Natural killer cell (primary cell): ENCODE results near the gene MGLL. TPM values are rescaled to one million over a fixed set of nuclear protein-coding genes. Genes with fewer than 3 reads are reported as not detected.

ENCODE experiments used
- ATAC-seq, 3 donors: fragments of 150-1000 bp in 2 of 3; fragments of 200-7000 bp in 1 of 3; cut with Tn5 transposase; 1 replicate in 1 of 3; 2 replicates in 2 of 3; pipeline ENCODE4 v1.10.0; 2021; ENCODE audit warnings: mild to moderate bottlenecking in 2 of 3, moderate library complexity in 2 of 3
- DNase-seq, 2 donors: peaks; one replicate each; pipeline versions ENCODE4 v3.0.0 to v3.0.0-alpha.2; 2013 to 2021; ENCODE audit warnings: mixed read lengths in 1 of 2
- H3K27ac ChIP-seq: one replicate; pipeline ENCODE4 v1.5.1; 2013; ENCODE audit warnings: mild to moderate bottlenecking, low read length
- H3K27me3 ChIP-seq: one replicate; pipeline ENCODE4 v1.6.1; 2013; ENCODE audit warnings: low read length; ENCODE audit not compliant: control insufficient read depth, insufficient read depth
- H3K36me3 ChIP-seq: one replicate; pipeline ENCODE4 v1.6.1; 2013; ENCODE audit warnings: low read length; ENCODE audit not compliant: control insufficient read depth, insufficient read depth
- H3K4me1 ChIP-seq: one replicate; pipeline ENCODE4 v1.6.1; 2013; ENCODE audit warnings: low read length; ENCODE audit not compliant: control insufficient read depth, insufficient read depth
- H3K4me3 ChIP-seq: one replicate; pipeline ENCODE4 v1.5.1; 2013; ENCODE audit warnings: low read length
- H3K9me3 ChIP-seq: one replicate; pipeline ENCODE4 v1.6.1; 2013; ENCODE audit warnings: low read length; ENCODE audit not compliant: control insufficient read depth, insufficient read depth
- H3K27ac Mint-ChIP-seq, 2 donors: one replicate each; pipeline ENCODE4 v1.8.0; 2022; ENCODE audit warnings: mild to moderate bottlenecking in 2 of 2, mixed read lengths in 2 of 2, moderate library complexity in 1 of 2
- H3K27me3 Mint-ChIP-seq, 2 donors: one replicate each; pipeline ENCODE4 v1.8.0; 2022; ENCODE audit warnings: low read depth in 2 of 2, mixed read lengths in 2 of 2
- H3K36me3 Mint-ChIP-seq: one replicate; pipeline ENCODE4 v1.8.0; 2022; ENCODE audit warnings: mixed read lengths
- H3K4me1 Mint-ChIP-seq, 2 donors: one replicate each; pipeline ENCODE4 v1.8.0; 2022; ENCODE audit warnings: mixed read lengths in 2 of 2
- H3K4me3 Mint-ChIP-seq: one replicate; pipeline ENCODE4 v1.8.0; 2022; ENCODE audit warnings: mild to moderate bottlenecking, moderate library complexity, mixed read lengths
- H3K9me3 Mint-ChIP-seq, 2 donors: one replicate each; pipeline ENCODE4 v1.8.0; 2022; ENCODE audit warnings: mixed read lengths in 2 of 2
- CTCF ChIP-seq: fragments of 200-600 bp; IDR thresholded peaks from one replicate; pipeline ENCODE4 v1.8.0; 2022; ENCODE audit warnings: antibody characterized with exemption
- WGBS: methylation state at CpG from one replicate; pipeline ENCODE4 v1.1.7; 2013; ENCODE audit warnings: missing lambda C conversion rate; ENCODE audit not compliant: insufficient coverage; 5-methylcytosine and 5-hydroxymethylcytosine counted together
- intact Hi-C: fragments of 100-400 bp; cut with micrococcal nuclease; formaldehyde crosslinking; loops from one replicate; pipeline ENCODE4 v1.14.2; 2022
- total RNA-seq, 4 donors: library from RNA; stranded (reverse); fragments of 120-200 nt in 1 of 4; gene quantifications; one replicate each; pipeline versions ENCODE4 v1.2.3 to v1.2.4, GENCODE V29; 2013 to 2022

Gene MGLL
- total RNA-seq, 3 donors from 2014 or later (not counting 1 experiment from before 2014, with no cell fraction given): 2.7 to 4.6 (median 3.0) TPM

GRCh38 chr3:127777332-127777731, 45.0 kb downstream of the MGLL start:
- Histone ChIP-seq H3K4me3 (no peak overlapping the region), H3K36me3 (no peaks in the 10 kb centered on the region), H3K4me1 (peaks cover 9% of the 10 kb centered on the region), H3K9me3 (no peaks in the 10 kb centered on the region), H3K27me3 (no peaks in the 10 kb centered on the region), H3K27ac (no peak overlapping the region)
- TF ChIP-seq CTCF: no peak
- Mint-ChIP-seq H3K9me3 (peaks cover 0 to 2% of the 10 kb centered on the region in 2 donors), H3K27ac (no peak overlapping the region), H3K27me3 (no peaks in the 10 kb centered on the region), H3K4me1 (peaks cover 0 to 6% of the 10 kb centered on the region in 2 donors), H3K4me3 (no peak overlapping the region), H3K36me3 (no peaks in the 10 kb centered on the region)
- ATAC-seq: no peak
- intact Hi-C loops: no loop called here
- 90% methylated on average over 1 of the region's 1 CpG for WGBS
- no peak for DNase-seq

- no peak for TF ChIP-seq CTCF
- Mint-ChIP-seq H3K4me3 (no peak overlapping the region), H3K27ac (no peak overlapping the region), H3K9me3 (peaks cover 0 to 2% of the 10 kb centered on the region in 2 donors), H3K4me1 (peaks cover 0 to 6% of the 10 kb centered on the region in 2 donors), H3K36me3 (no peaks in the 10 kb centered on the region), H3K27me3 (no peaks in the 10 kb centered on the region)
- H3K4me1 ChIP-seq: peaks cover 9% of the 10 kb centered on the region
- no peak overlapping the region for H3K4me3 ChIP-seq
- intact Hi-C loops: no loop called here
- no peaks in the 10 kb centered on the region for H3K36me3 ChIP-seq
- no peak for ATAC-seq
- 93% methylated on average over 10 of the region's 10 CpGs for WGBS
- no peak overlapping the region for H3K27ac ChIP-seq
- no peak for DNase-seq
- H3K27me3 ChIP-seq: no peaks in the 10 kb centered on the region
- no peaks in the 10 kb centered on the region for H3K9me3 ChIP-seq
Observed at GRCh38 chr3:127776347-127776746, 46.0 kb downstream of the MGLL start.

GRCh38 chr3:127775398-127776109, 46.8 kb downstream of the MGLL start:
- no peak for TF ChIP-seq CTCF
- Histone ChIP-seq H3K9me3 (no peaks in the 10 kb centered on the region), H3K36me3 (no peaks in the 10 kb centered on the region), H3K4me1 (peaks cover 9% of the 10 kb centered on the region), H3K27ac (no peak overlapping the region), H3K27me3 (no peaks in the 10 kb centered on the region), H3K4me3 (no peak overlapping the region)
- Mint-ChIP-seq H3K9me3 (peaks cover 0 to 2% of the 10 kb centered on the region in 2 donors), H3K27me3 (no peaks in the 10 kb centered on the region), H3K27ac (no peak overlapping the region), H3K4me1 (peaks cover 0 to 6% of the 10 kb centered on the region in 2 donors), H3K36me3 (no peaks in the 10 kb centered on the region), H3K4me3 (no peak overlapping the region)
- intact Hi-C loops: no loop called here
- 37% methylated on average over 17 of the region's 17 CpGs for WGBS
- ATAC-seq (no peak), DNase-seq (no peak)

GRCh38 chr3:127774647-127775046, 47.7 kb downstream of the MGLL start:
- H3K4me1 Mint-ChIP-seq: peaks cover 0 to 6% of the 10 kb centered on the region in 2 donors
- Histone ChIP-seq H3K27me3 (no peaks in the 10 kb centered on the region), H3K36me3 (no peaks in the 10 kb centered on the region), H3K4me3 (no peak overlapping the region), H3K9me3 (no peaks in the 10 kb centered on the region), H3K4me1 (peaks cover 9% of the 10 kb centered on the region), H3K27ac (no peak overlapping the region)
- ATAC-seq (no peak), DNase-seq (no peak)
- no peaks in the 10 kb centered on the region for H3K36me3 Mint-ChIP-seq
- intact Hi-C loops: no loop called here
- no peak overlapping the region for H3K27ac Mint-ChIP-seq
- no peaks in the 10 kb centered on the region for H3K27me3 Mint-ChIP-seq
- no peak overlapping the region for H3K4me3 Mint-ChIP-seq
- peaks cover 0 to 2% of the 10 kb centered on the region in 2 donors for H3K9me3 Mint-ChIP-seq
- WGBS: 66% methylated on average over 5 of the region's 6 CpGs
- TF ChIP-seq CTCF: no peak
